ENCODE data around the gene ANXA9.

The ANXA9 gene

DNA sequence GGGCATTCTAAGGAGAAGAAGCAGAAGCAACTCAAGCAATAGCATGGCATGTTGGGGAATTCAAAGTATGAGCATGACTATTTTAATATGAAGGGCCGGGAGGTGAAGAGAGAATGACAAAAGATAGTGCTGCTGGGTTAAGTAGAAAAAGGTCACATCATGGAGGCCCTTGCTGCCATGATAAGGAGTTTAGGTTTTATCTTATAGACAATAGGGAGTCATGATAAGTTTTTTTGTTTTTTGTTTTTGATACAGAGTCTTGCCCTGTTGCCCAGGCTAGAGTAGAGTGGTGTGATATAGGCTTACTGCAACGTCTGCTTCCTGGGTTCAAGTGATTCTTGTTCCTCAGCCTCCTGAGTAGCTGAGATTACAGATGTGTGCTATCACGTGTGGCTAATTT lies 57.4 kb downstream of the ANXA9 start:
- no peak overlapping the region for H3K4me3 ChIP-seq (ENCODE audit: low read length)
- TF ChIP-seq, protein P1, sequence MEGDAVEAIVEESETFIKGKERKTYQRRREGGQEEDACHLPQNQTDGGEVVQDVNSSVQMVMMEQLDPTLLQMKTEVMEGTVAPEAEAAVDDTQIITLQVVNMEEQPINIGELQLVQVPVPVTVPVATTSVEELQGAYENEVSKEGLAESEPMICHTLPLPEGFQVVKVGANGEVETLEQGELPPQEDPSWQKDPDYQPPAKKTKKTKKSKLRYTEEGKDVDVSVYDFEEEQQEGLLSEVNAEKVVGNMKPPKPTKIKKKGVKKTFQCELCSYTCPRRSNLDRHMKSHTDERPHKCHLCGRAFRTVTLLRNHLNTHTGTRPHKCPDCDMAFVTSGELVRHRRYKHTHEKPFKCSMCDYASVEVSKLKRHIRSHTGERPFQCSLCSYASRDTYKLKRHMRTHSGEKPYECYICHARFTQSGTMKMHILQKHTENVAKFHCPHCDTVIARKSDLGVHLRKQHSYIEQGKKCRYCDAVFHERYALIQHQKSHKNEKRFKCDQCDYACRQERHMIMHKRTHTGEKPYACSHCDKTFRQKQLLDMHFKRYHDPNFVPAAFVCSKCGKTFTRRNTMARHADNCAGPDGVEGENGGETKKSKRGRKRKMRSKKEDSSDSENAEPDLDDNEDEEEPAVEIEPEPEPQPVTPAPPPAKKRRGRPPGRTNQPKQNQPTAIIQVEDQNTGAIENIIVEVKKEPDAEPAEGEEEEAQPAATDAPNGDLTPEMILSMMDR (IDR thresholded peaks at IDR 0.05; ENCODE audit: insufficient read depth, low read depth, low read length, missing control alignments): no peak
- DNase-seq (ENCODE audit: low read depth): no peak

DNA sequence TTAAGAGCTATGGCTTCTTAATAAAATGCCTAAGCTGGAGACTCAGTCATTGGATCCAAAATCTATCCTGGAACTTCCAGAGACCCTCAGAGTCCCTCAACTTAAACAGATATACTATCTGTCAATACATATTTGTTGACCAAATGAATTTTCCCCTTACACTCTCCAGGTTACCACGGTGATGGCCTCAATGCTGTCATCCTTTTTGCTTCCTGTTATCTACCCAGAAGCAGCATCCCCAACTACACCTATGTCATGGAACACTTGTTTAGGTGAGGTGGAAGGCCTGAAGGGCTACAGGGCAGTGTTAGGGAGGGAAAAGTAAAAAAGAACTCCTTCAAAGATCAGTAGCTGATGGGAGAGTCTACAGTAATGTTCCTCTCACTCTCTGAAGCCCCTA lies 61.1 kb downstream of the ANXA9 start:
- DNase-seq (ENCODE audit: low read depth): no peak
- H3K4me3 ChIP-seq (ENCODE audit: low read length): no peak overlapping the region
- TF ChIP-seq, protein P1 (IDR thresholded peaks at IDR 0.05; ENCODE audit: insufficient read depth, low read depth, low read length, missing control alignments): no peak

All from epithelial cell of esophagus (primary cell).